Measurements from ENCODE around the gene TNNC1.

- TF ChIP-seq CTCF (IDR thresholded peaks at IDR 0.05) (no peak), EZH2 (IDR thresholded peaks at IDR 0.05; ENCODE audit: borderline replicate concordance, insufficient read depth, low read depth, low read length, poor library complexity, severe bottlenecking) (no peak)
These were observed 23.9 kb downstream of the TNNC1 start for GRCh38 chr3:52429779-52430415.
